GM19324 (cell line): ENCODE measurements around the gene OR52B2.
"Not testable (repeated sequence)": the region's sequence is repeated elsewhere in the genome, so short reads cannot be mapped to it uniquely, and the experiment has no call there.

Source experiments
- ATAC-seq: cut with Tn5 transposase; IDR thresholded peaks from one replicate; pipeline ENCODE4 v1.9.1; 2021; ENCODE audit warnings: mild to moderate bottlenecking, moderate library complexity; ENCODE audit not compliant: unreplicated experiment, low FRiP score

Gene OR52B2

DNA sequence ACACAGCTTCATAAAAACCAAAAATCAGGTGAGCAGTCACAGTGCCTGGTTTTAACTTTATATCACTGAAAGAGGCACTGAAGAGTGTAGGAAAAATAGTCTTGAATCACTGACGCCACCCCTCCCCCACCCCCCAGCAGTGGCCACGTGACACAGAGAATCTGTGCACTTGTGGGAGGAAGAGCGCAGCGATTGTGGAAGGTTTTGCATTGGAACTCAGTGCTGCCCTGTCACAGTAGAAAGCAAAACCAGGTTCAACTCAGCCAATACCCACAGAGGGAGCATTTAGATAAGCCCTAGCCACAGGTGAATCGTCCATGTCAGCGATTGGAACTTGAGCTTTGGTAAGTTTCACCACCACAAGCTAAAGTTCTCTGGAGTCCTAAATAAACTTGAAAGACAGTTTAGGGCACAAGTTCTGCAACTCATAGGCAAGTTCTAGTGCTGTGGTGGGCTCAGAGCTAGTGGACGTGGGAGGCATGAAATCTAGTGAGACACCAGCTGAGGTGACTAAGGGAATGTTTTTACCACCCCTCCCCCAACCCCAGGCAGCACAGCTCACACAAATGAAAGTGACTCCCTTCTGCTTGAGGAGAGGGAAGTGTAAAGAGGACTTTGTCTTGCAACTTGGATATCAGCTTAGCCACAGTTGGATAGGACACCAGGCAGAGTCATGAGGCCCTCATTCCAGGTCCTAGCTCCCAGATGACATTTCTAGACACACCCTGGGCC, 13.3 kb downstream of the OR52B2 start:
- no peak for ATAC-seq

- ATAC-seq = no peak
Observed at GRCh38 chr11:6152126-6152525, 18.0 kb downstream of the OR52B2 start.

GRCh38 chr11:6151117-6151516, 19.0 kb downstream of the OR52B2 start:
- ATAC-seq = no peak

GRCh38 chr11:6143737-6144136, 26.4 kb downstream of the OR52B2 start:
- ATAC-seq = not testable (repeated sequence)

DNA sequence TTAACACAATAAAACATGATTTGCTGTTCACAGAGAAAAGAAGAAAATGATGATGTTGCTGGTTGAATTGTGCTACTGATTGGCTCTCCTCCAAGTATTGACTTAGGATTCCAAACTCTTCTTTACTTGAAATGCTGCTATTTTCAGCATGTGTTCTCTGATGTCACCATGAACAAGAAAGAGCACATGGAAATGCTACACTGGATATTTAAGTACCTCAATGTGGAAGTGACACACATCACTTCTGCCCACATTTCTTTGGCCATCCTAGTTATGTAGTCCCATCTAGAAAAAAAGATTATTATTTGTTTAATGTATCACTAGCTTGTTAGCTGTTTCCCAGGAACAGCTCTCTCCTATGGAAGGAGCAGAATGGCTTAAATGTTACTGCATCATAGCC, 27.2 kb downstream of the OR52B2 start:
- ATAC-seq = no peak

DNA sequence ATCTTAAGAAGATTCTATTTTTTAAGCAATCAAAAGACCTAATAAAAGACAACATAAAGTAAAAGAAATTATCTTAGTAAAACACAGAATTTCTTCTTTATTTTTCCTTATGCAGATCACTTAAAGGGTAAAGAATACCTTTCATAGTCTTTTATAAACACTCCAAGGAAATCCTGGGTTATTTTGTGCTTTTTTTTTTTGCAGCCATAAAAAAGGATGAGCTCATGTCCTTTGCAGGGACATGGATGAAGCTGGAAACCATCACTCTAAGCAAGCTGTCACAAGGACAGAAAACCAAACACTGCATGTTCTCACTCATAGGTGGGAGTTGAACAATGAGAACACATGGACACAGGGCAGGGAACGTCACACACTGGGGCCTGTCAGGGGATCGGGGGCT, 34.2 kb downstream of the OR52B2 start:
- not testable (repeated sequence) for ATAC-seq

- ATAC-seq = no peak
Observed at GRCh38 chr11:6132431-6132830, 37.7 kb downstream of the OR52B2 start.

DNA sequence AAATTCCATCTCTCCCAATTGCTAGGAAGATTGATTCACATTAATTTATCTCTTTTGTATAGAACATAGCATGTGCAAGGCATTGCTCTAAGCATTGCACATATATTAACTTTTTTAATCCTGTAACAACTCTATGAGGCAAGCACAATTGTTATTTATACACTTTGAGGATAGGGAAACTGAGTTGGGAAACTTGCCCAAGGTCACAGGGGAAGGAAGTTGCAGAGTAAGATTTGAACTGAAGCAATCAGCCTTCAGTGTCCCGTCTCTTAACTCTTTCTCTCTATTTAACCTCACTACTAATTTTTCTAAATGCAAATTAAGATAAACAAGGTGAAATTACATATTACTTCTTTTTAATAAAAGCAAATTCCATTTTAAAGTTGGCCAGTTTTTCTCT, 40.5 kb downstream of the OR52B2 start:
- no peak for ATAC-seq

DNA sequence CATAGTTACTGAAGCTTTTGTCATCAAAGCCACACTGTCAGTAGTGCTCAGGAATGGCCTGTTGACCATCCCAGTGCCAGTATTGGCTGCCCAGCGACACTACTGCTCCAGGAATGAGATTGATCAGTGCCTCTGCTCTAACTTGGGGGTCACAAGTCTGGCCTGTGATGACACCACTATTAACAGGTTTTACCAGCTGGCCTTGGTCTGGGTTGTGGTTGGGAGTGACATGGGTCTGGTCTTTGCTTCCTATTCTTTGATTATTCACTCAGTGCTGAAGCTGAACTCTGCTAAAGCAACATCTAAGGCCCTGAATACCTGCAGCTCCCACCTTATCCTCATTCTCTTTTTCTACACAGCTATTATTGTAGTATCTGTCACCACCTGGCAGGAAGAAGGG, 41.1 kb downstream of the OR52B2 start:
- no peak for ATAC-seq

DNA sequence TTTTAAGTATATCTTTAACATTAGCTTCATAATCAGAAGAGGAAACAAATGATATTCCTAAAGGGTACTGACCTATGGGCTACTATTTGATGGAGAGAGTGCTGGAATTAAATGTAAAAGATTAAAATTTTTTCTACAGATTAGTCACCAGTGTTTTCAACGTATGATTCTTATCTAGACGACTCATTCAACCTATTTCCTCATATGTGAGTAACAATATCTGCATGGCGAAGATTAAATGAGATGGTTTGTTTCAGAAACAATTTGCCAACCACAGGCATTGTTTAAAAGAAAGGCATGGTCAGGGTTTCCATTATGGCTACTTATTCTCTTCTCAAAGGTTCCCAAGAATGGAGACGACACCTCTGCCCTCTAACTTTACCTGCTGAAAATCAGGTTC, 42.2 kb downstream of the OR52B2 start:
- ATAC-seq = no peak

DNA sequence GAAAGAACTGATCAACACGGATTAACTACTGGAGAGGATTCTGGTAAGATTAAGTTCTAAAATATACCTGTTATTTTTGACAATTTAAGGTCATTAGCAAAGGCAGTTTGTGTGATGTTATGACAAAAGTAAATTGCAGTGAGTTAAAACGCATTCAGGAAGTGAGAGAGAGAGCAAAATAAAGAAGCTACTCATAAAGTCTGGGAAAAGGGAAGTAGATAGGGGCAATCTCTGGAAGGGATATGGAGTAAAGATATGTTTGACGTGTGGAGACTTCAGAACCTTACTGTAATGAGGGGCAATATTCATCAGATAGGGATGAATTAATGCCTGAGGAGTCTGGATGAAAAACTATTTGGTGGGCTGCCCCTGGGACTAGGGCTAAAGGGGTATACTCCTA, 45.9 kb downstream of the OR52B2 start:
- no peak for ATAC-seq
